ENCODE measurements around the gene WDR4. TPM values are rescaled to one million over a fixed set of nuclear protein-coding genes. Genes with fewer than 3 reads are reported as not detected.

Gene WDR4
- total and polyA plus RNA-seq, 2 of the 4 experiments (the other 2 are of a cell fraction) = 11.3 to 20.8 TPM

- no peak overlapping the region for H4K8ac ChIP-seq (ENCODE audit: low read depth in 2 of 2, low read length in 2 of 2)
- no peak overlapping the region for H3K14ac ChIP-seq (replicated peaks; ENCODE audit: low read depth, low read length)
- H2BK15ac ChIP-seq (ENCODE audit: low read depth, low read length) = no peak overlapping the region
- no peak overlapping the region for H3K56ac ChIP-seq (ENCODE audit: extremely low read depth, insufficient read depth, low read length)
- DNase-seq (no peak), ATAC-seq (ENCODE audit: low read depth) (peak; percentile 63)
- no peak overlapping the region for H2BK20ac ChIP-seq (ENCODE audit: low read depth, low read length)
- TF ChIP-seq BHLHE40 (IDR thresholded peaks at IDR 0.05; ENCODE audit: low read depth, low read length) (no peak), USF2 (IDR thresholded peaks at IDR 0.05; ENCODE audit: low read depth, low read length) (no peak), POLR2A (IDR thresholded peaks at IDR 0.05; ENCODE audit: low read depth, low read length) (no peak), CTCF (conservative IDR thresholded peaks at IDR 0.05; ENCODE audit: low read depth, low read length) (no peak), RAD21 (IDR thresholded peaks at IDR 0.05; ENCODE audit: low read length) (no peak), ELK1 (IDR thresholded peaks at IDR 0.05; ENCODE audit: borderline replicate concordance, low read depth, low read length) (no peak), MXI1 (IDR thresholded peaks at IDR 0.05; ENCODE audit: borderline replicate concordance, low read depth, low read length) (no peak), RCOR1 (IDR thresholded peaks at IDR 0.05; ENCODE audit: insufficient replicate concordance, low read length) (no peak), RFX5 (IDR thresholded peaks at IDR 0.05; ENCODE audit: low read depth, low read length) (no peak), CEBPB (IDR thresholded peaks at IDR 0.05; ENCODE audit: low read depth, low read length) (no peak), CHD1 (IDR thresholded peaks at IDR 0.05; ENCODE audit: low read depth, low read length) (no peak)
- peaks cover 7 to 18% of the 10 kb centered on the region in 2 experiments; a peak in 3 of 4 replicates for H3K79me1 ChIP-seq (ENCODE audit: low read depth in 1 of 2, low read length in 2 of 2)
- no peak overlapping the region for H4K5ac ChIP-seq (ENCODE audit: low read depth, low read length)
- H2AK9ac ChIP-seq (replicated peaks; ENCODE audit: low read depth, low read length, poor library complexity) = no peak overlapping the region
- H2BK120ac ChIP-seq (ENCODE audit: low read depth, low read length) = no peak overlapping the region
- no peak overlapping the region for H3K23ac ChIP-seq (ENCODE audit: low read depth, low read length)
- in situ Hi-C loops (cut with MboI; ENCODE audit: low sequenced_read_pairs) (no loop called here), dilution Hi-C loops (cut with HindIII; ENCODE audit: low sequenced_read_pairs, unreplicated experiment) (no loop called here), intact Hi-C loops (cut with micrococcal nuclease) (no loop called here)
- H4K91ac ChIP-seq (ENCODE audit: insufficient read depth, low read depth, low read length) = no peak overlapping the region
- WGBS, 2 experiments (ENCODE audit: extremely low coverage in 2 of 2, insufficient read length in 1 of 2) = 100% methylated on average over 3 of the region's 7 CpGs; no CpG with 5 or more reads in 1 of the 2 experiments
- no peak overlapping the region for H3K4me3 ChIP-seq (ENCODE audit: insufficient read depth, low read depth, low read length)
- H3K9ac ChIP-seq (ENCODE audit: low read depth, low read length) = no peak overlapping the region
- H3K9me3 ChIP-seq (ENCODE audit: control insufficient read depth, insufficient read depth, low read length) = no peaks in the 10 kb centered on the region
- H2AFZ ChIP-seq (replicated peaks; ENCODE audit: low read length, poor library complexity) = no peak overlapping the region
- H3K4me1 ChIP-seq (ENCODE audit: control insufficient read depth, insufficient read depth, low read length) = peaks cover 2% of the 10 kb centered on the region; the same call in 1 of the 2 replicates
- ChIA-PET CTCF (no interaction called here), POLR2A (ENCODE audit: unreplicated experiment) (no interaction called here)
- no peak overlapping the region for H2BK5ac ChIP-seq (ENCODE audit: low read depth, low read length, poor library complexity, severe bottlenecking)
- no peak overlapping the region for H2AK5ac ChIP-seq (ENCODE audit: low read depth, low read length)
- H3K27ac ChIP-seq (ENCODE audit: insufficient read depth, low read length) = no peak overlapping the region
- no peaks in the 10 kb centered on the region for H3K27me3 ChIP-seq (ENCODE audit: control insufficient read depth, insufficient read depth, low read length)
- no peak overlapping the region for H3K18ac ChIP-seq (ENCODE audit: low read depth, low read length)
- H3K4ac ChIP-seq (ENCODE audit: low read depth, low read length) = no peak overlapping the region
- peaks cover 24% of the 10 kb centered on the region for H3K36me3 ChIP-seq (ENCODE audit: control insufficient read depth, insufficient read depth, low read length)
- H3K4me2 ChIP-seq (ENCODE audit: low read depth, low read length) = no peak overlapping the region
- no TSS peak for BruUV-seq (replicated peaks)
- H4K20me1 ChIP-seq (ENCODE audit: insufficient read depth, low read length) = no peaks in the 10 kb centered on the region; the same call in 1 of the 2 replicates
- H3K9me1 ChIP-seq (ENCODE audit: insufficient read depth, low read length) = no peaks in the 10 kb centered on the region
Observed at GRCh38 chr21:42913476-42913875, 34.1 kb upstream of the WDR4 start.
